CD4-positive, alpha-beta T cell treated with Interleukin-15 for 4 hours (primary cell): ENCODE results near the gene AIDA.
A peak's percentile ranks its signal among the peaks of the same experiment; 100 is the strongest.
"Not testable (repeated sequence)": the region's sequence is repeated elsewhere in the genome, so short reads cannot be mapped to it uniquely, and the experiment has no call there.

ENCODE experiments used
- DNase-seq: peaks from one replicate; pipeline ENCODE4 v3.0.0-alpha.2; 2020; ENCODE audit warnings: low spot score

Gene AIDA

DNA sequence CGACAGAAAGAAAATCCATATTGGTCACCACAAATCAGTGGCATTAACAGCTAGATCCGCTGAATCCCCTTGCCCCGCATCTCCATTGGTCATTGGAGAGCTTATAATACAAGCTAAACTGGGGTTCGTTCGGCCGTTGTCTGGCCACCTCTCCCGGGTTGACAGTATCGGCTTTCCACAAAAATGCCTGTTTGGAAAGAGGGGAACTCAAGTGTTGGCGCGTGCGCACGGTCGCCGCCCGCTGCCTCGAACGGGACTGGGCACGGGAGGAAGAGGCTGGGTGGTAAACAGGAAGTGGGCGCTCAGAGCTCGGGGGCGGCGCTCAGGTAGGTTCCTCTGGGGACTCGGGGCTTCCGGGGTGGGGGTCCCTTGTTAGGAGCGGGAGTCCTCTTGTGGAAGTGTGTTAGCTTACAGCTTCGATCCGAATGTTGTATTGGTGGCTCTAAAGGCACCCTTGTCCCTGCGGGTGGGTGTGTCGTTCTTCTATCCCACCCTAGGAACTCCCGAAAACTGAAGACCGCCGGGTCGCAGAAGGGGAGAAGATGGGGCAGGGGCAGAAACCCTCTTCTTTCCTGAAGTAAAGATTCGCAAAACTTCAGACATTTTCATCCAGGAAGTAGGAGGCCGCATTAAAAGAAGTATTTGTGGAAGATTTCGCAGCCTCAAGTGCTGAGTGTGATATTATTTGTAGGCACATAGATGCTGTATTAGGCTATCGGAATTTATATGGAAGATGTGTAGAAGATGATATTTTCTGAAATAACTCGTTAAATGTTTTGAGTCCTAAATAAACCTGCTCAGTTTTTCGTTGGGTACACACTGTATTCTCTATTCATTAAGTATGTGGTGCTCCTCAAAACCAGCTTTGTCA lies 1.0 kb upstream of the AIDA start:
- peak; percentile 94 for DNase-seq

DNA sequence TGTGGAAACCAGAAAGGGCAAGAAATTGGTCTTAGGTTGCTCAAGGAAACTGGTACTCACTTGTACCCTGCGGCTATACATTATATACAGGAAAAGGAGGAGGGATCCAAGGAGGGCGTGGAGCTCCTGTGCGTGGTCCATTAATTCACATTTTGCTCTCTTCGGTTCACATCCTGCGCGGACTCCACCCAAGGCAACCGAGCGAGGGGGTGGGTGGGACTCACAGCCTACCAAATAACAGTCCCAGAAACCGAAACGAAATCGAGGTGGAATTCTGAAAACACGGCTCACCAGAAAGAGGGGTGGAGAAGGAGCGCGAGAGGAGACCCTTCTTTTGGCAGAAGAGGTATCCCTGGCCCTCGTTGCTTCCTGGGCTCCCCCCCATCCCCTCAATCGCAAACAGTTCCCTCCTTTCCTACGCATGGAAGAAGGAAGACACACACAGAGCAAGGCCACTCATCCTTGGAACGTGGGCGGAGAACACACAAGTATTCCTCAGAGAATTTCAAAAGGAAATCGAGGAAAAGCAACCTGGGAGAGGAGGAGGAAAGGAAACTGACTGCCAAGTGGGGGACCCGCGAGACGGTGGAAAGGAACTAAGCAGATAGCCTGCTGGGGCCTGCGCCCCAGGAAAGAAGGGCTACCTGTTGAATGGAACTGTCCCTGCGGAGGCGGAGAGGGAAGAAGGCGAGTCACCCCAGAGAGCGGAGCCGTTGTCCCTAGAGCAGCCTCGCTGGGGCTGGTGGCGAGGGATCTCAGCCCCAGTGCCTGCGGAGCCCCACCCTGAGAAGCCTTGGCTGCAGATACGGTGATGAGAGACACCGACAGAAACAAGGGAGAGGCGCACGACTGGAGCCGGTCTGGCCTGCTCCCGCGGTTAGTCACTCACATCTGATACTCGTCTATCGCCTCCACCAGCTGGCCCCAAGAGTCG lies 705 bp downstream of the AIDA start:
- DNase-seq: peak; percentile 71

DNA sequence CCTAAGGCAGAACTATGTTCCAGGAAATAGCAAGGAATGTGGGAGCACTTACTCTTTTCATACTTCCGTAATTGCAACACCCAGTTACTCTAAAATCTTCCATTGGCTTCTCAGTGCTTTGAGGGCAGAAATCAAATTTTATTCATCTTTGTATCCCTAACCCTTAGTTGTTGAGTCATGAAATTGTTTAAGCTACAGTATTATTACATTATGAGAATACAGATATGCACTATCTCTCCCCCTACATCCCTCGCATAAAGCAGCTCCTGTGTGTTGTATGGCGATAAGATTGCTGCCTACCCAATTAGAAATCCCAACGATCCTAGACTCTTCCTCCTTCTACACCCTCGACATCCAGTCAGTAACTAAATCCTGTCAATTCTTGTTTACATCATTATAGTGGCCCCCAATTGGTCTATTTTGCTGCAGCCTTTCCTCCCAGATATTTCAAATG lies 2.6 kb downstream of the AIDA start:
- DNase-seq: no peak

DNA sequence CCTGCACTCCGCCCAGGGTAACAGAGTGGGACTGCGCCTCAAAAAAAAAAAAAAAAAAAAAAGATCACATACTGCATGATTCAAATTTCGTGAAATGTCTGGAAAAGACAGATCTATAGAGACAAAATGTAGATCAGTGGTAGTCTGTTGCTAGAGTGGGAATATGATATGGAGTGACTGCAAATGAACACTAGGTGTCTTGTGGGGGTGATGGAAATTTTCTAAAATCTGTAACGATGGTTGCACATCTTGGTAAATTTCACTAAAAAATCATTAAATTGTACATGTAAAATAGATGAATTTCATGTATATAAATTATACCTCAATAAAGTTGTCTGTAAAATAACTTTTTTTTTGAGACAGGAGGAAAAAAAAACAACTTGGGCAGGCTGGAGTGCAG lies 5.5 kb downstream of the AIDA start:
- no peak for DNase-seq

DNA sequence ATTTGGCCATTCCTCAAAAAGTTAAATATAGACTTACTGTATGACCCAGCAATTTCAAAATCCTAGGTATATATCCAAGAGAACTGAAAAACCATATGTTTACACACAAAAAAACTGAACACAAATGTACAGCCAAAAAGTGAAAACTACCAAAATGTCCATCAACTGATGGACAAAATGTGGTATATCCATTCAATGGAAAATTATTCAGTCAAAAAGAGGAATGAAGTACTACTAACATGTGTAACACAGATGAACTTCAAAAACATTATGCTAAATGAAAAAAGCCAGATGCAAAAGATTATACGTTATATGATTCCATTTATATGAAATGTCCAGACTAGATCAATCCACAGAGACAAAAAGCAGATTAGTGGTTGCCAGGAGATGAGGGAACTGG lies 8.0 kb downstream of the AIDA start:
- DNase-seq: no peak

- DNase-seq: no peak
These were observed 10.1 kb downstream of the AIDA start for GRCh38 chr1:222702210-222702609.

DNA sequence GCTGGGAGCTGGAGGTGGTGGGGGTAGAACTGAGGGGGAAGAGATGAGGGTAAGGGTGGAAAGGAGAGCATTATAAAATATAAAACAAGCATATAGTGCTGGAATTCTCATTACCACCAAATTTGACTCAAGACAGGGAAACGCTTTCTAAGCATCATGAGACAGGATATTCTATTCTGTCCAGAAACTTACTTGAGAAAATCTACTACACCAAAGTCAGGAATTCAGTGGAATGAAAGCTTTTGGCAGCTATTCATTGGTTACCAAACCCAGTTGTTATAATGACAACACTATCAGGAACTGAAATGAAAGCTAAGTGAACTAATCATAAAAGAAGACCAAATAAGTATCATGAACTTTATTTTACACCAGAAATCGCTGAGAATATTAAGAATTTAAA lies 14.5 kb downstream of the AIDA start:
- DNase-seq: no peak

- peak; percentile 5 for DNase-seq
These were observed 15.1 kb downstream of the AIDA start for GRCh38 chr1:222697203-222697602.

DNA sequence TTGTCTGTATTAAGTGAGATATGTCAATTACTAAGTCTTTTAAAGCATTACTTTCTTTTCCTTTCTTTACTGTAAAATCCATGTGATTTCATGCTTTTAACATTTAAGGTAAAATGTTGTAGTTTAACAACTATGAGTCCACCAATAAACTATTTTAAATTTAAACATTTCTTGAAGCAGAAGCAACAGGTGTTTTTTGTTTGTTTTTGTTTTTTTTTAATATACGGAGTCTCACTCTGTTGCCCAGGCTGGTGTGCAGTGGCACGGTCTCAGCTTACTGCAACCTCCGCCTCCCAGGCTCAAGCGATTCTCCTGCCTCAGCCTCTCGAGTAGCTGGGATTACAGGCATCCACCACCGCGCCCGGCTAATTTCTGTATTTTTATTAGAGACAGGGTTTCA lies 15.6 kb downstream of the AIDA start:
- no peak for DNase-seq

DNA sequence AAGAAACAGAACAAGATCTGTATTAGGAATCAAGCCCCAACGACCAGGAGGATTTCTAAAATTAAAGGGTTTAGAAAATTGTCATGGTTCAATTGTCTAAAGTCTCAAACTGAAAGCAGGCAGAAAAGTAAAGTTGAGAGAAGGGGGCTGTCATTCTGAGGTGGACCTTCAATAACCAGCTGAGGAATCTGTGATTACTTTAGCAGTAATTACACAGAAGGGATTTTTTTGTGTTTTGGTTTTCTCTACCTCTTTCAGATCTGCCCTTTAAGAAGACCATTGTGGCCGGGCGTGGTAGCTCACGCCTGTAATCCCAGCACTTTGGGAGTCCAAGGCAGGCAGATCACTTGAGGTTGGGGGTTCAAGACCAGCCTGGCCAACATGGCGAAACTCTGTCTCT lies 17.4 kb downstream of the AIDA start:
- no peak for DNase-seq

DNA sequence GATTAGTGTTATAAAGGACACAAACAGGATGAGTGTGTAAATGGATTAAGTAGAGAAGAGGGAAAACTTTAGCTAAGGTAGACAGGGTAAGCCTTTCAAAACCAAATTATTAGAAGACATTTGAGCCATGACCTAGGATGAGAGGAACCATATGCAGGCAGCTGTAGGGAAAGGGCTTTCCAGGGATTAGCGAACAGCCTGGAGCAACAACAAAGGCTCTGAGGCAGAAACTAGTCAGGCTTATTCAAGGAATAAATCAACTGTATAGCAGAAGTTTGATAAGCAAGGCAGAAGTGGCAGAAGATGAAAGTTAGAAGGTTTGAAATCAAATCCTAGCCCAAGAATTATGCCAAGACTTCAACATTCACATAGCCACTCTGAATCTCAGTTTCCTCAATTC lies 21.3 kb downstream of the AIDA start:
- DNase-seq: no peak

- DNase-seq: no peak
These were observed 32.2 kb downstream of the AIDA start for GRCh38 chr1:222680080-222680479.

DNA sequence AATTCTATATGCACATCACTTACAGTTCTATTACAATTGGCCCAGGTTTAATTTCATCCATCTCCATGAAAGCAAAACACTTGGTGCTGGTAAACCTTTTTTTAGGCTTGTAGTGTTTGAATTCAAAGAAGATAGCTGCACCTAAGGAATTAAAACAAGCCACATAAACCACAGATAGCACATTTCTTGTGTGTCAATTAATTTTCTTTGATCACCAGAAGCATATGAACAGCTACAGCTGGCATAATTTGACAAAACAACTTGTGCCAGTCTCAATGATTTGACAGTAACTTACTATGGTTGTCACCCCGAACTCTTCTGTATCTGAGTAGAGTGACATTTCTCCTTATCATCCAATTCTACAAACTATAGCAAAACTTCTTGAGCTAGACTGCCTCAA lies 42.2 kb downstream of the AIDA start:
- no peak for DNase-seq

GRCh38 chr1:222669107-222669506 lies 43.2 kb downstream of the AIDA start:
- DNase-seq: not testable (repeated sequence)

DNA sequence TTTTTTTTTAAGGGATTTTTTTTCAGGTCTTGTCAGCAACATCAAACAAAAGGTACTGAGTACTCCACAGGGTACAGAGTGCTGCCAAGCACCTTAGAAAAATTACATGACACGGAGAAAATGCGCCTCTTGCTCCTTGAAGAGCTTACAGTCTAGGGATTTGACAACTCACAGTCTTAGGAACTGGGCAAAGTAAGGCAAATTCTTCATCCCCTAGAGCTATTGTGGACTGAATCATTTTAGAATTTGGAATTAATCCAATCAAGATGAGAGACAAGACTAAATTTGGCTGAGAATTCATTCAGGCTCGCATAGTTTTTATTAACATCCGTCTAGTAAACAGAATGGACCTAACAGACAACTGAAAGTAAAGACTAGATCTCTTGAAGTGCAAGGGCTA lies 44.1 kb downstream of the AIDA start:
- DNase-seq: not testable (repeated sequence)

DNA sequence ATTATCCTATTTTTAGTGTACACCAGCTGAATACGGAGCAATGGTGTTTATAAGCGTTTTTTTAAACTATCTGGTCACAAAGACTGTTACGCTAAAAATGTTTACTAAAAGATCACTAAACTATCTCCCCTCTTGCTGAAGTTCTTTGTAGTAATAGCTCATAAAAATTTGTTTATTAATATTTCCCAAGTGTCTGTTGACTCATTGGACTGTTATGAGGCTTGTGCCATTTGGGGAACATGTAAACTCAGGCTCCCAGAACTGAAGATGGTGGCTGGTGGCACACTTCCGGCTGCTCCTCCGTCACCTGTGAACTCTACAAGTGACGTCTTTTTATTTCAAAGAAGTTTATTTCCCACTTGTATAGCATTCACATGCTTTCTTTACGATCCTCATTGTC lies 46.3 kb downstream of the AIDA start:
- no peak for DNase-seq

- DNase-seq: no peak
These were observed 48.8 kb downstream of the AIDA start for GRCh38 chr1:222663431-222663934.

- DNase-seq: no peak
These were observed 54.4 kb downstream of the AIDA start for GRCh38 chr1:222657899-222658298.

- no peak for DNase-seq
These were observed 55.7 kb downstream of the AIDA start for GRCh38 chr1:222656391-222657155.

DNA sequence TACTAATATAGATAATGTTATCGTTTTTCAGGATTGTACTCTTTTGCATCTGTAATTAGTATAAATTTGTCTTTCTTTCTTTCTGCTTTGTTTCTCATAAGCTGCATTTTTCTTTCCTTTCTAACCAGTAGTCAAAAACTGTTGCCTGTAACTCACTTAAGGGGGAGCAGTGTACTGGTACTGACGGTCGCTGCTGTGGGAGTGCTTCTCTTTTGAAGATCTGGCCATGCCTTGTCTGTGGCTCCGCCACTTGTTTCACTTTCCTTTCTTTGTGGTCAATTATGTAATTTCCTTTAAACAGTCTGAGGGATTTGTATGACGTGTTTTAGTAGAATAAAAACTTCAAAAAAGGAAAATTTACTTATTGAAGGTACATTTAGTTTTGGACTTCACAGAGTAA lies 57.4 kb downstream of the AIDA start:
- peak; percentile 88 for DNase-seq

GRCh38 chr1:222653178-222653827 lies 59.0 kb downstream of the AIDA start:
- DNase-seq: peak; percentile 21
